ENCODE measurements around the gene CDH20.

DNA sequence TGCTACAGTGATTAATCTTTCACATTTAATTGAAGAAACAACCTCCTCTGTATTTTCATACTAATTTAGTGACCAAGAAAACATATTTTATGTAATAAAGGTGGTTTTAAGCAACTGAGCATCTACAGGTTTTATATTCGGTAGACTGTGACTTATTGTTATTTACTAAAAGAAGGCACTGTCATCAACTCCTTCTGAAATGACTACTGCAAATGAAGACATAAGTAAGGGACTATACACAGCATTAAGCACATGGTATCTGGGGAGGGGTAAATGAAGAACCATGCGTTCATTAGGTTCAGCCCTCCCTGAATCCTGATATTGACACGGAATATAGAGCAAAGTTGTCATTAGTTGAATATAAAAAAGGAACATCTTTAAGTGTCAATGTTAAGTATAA, 4.3 kb downstream of the CDH20 start:
- TF ChIP-seq POLR2AphosphoS5 (IDR thresholded peaks at IDR 0.05; ENCODE audit: low read depth, low read length), result no peak
- TF ChIP-seq, protein P1, sequence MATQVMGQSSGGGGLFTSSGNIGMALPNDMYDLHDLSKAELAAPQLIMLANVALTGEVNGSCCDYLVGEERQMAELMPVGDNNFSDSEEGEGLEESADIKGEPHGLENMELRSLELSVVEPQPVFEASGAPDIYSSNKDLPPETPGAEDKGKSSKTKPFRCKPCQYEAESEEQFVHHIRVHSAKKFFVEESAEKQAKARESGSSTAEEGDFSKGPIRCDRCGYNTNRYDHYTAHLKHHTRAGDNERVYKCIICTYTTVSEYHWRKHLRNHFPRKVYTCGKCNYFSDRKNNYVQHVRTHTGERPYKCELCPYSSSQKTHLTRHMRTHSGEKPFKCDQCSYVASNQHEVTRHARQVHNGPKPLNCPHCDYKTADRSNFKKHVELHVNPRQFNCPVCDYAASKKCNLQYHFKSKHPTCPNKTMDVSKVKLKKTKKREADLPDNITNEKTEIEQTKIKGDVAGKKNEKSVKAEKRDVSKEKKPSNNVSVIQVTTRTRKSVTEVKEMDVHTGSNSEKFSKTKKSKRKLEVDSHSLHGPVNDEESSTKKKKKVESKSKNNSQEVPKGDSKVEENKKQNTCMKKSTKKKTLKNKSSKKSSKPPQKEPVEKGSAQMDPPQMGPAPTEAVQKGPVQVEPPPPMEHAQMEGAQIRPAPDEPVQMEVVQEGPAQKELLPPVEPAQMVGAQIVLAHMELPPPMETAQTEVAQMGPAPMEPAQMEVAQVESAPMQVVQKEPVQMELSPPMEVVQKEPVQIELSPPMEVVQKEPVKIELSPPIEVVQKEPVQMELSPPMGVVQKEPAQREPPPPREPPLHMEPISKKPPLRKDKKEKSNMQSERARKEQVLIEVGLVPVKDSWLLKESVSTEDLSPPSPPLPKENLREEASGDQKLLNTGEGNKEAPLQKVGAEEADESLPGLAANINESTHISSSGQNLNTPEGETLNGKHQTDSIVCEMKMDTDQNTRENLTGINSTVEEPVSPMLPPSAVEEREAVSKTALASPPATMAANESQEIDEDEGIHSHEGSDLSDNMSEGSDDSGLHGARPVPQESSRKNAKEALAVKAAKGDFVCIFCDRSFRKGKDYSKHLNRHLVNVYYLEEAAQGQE (IDR thresholded peaks at IDR 0.05; ENCODE audit: insufficient read depth in 1 of 2, low read depth in 2 of 2, low read length in 2 of 2), result no peak
- no peak for TF ChIP-seq TAF1 (IDR thresholded peaks at IDR 0.05; ENCODE audit: borderline replicate concordance, insufficient read depth, low read length)
- no peak for TF ChIP-seq SIN3A (IDR thresholded peaks at IDR 0.05; ENCODE audit: borderline replicate concordance, insufficient read depth, low read length)
- TF ChIP-seq FOXP2 (optimal IDR thresholded peaks at IDR 0.05; ENCODE audit: borderline replicate concordance, extremely low read depth, extremely low read length, insufficient read depth), result no peak

All from PFSK-1 (cell line).